ENCODE data around the gene S100A3. TPM values are rescaled to one million over a fixed set of nuclear protein-coding genes. Genes with fewer than 3 reads are reported as not detected.

S100A3 gene, protein sequence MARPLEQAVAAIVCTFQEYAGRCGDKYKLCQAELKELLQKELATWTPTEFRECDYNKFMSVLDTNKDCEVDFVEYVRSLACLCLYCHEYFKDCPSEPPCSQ
- total RNA-seq = 1.3 and 3.2 TPM in 2 replicates

DNA sequence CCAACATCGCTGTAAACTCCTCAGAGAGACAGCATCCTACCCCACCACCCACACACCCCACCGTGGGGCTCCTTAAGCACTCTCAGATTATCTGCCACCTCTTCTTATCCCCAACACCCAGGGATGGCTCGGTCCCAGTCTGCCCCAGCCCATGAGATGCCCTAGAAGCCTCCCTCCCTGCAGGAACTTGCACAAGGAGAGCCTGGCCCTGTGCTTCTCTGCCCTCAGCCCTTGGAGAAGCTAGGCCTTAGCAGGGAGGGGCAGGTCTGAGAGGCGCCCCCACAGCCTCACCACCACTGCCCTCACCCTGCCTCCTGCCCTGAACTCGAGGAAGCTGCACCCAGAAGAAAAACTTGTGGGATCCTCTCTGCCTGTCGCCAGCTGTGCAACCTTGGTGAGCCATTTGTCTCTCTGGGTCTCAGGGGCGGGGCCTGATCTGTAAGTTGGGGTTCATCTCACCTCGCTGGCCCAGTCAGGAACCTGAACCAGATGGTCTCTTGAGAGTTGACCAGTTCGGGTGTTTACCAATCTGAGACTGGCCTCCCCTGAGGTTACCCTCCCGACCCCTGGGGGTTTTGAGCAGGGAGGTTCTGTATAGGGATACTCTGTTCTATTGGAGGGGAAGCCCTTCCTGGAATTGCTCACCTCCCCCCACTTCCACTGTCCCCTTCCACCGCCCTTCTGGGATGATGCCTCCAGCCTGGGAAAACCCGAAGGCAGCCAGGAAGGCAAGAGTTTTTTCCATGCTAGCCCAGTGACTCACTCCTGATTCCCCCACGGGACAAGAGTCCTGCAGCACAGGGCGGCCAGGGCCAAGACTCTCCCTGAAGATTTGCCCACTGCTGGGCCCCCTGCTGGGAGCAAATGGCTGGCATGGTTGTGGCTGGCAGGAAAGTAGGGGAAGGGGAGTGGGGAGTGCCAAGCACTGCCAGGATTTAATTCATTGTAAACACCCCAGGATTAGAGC lies at the start of gene S100A3:
Gene S100A3 (minus strand): TSS at position 537 of the 967 bp plus-strand sequence. CDS start 773 bp downstream, outside the sequence.

DNA sequence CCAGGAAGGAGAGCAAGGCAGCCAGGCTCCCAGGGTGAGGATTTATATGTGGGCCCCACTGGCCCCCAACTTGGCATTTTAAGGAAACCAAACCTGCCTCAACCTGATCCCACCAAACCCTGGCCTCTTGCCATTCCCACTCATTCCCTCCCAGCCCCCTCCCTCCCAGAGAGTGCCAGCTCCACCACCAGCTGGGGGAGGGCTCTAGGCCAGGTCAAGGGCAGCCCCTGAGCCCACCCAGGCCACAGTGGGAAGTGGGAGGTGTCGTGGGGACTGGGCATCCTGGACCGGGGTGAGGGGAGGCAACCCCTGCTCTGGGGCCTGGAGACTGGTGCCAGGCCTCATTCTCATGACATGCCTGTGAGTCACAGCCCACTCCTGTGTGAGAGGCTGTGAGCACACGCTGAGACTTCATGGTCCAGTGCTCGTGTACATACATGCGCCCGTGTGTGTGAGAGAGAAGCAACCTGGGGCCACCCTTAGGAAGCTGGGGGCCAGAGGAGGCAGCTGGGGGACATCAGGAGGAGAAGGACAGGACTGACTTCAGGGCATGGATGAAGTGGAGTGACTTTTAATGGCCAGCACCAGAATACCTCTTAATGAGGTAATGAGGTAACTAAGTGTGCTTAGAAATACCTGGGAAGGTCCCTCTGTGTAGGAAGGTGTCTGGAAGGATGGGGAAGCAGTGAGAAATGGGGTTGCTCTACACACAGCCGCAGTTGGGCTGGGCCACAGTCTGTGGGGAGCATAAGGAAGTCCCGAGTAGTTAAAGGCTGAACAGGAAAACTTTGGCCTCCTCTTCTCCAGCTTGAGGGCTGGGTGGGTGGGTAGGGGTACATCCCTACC lies 16.7 kb upstream of the S100A3 start, which contains the start of gene S100A2:
Gene S100A2 (minus strand): TSS at position 316 of the 846 bp plus-strand sequence. CDS start 1,967 bp downstream, outside the sequence.

DNA sequence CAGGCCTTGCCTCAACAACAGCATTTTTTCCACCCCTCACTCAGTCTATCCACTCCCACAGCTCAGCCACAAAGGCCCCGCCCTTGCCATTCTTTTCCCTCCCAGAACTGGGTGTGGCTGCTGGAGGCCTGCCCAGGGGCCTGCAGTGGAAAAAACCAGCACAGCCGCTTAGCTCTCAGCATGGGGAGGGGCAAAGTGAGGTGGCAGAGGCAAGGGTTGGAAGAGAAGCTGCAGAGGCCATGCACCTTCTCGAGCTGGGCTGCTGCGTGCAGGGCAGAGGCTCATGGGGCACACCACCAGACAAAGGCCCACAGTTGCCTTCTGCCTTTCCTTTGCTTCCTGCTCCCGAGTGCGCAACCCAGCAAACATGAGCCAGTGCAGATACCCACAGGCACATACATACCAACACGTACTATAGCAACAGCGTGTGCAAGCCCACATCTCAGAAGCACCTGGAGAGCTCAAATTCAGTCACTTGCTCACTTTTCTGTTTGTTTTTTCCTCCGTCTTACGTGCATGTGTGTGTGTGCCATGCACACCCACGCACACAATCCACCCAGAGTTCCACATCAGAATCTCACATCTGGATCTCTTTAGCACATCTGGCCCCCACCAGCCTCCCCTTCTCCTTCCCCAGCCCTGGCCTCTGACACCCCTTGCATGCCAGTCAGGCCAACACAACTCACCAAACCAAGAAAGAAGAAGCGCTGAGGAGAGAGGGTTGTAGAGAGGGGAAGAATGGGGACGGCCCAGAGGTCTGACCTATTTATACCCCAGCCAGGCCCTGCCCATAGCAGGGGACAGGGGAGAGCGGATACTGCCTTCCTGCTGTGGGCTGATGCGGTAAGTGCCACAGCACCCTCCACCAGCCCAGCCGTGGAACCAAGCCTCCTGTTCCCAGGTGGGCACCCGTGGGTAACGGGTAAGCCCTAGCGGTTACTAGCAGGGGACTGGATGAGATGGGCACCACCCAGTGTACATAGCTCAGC lies 3.7 kb downstream of the S100A3 start, which contains the start of gene S100A4:
Gene S100A4 (minus strand): TSS at position 740 of the 989 bp plus-strand sequence. CDS start 1,012 bp downstream, outside the sequence.

DNA sequence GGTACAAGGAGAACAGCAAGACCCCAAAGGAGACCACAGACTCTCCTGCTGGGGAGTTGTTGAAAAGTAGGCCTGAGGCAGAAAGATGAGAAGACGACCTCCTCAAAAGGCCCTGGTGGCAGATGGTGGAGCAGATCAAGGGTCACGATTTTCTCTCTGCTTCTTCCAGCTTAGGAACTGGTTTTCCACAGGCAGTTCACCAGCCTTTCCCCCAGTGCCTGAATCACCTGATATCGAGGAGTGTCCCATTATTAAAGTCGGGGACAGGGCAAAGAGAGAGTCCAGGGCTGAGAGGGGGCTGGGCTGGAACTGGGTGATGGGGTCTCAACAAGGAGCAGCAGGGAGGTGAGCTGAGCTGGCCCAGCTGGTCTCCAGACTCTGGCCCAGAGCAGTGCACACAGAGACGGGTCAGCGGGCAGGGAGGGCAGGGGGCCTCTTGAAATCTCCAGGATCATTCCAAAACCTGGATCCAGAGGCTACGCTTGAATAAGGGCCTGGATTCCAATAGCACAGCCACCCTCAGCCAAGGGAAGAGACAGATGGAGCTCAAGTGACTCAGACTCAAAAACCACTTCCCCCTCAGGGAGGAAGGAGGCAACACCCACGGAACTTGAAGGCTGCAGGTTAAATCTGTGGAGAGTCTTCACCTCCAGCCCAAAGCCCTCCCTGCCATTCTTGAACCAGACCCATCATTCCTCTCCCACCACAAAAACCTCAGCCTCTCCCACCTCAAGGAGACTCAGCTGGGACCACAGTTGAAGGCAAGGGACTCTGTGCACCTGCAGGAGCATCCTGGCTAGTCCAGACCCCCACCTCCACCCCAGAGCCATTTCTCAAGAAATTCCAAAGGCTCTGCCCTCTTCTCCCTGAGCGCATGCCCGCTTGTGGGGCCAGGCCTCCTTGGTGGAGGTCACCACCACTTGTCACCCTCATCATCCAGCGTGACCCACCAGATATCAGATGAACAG lies 8.4 kb downstream of the S100A3 start, which contains the start of gene S100A5:
Gene S100A5 (minus strand): TSS at position 541 of the 968 bp plus-strand sequence. CDS start 743 bp downstream, outside the sequence.

DNA sequence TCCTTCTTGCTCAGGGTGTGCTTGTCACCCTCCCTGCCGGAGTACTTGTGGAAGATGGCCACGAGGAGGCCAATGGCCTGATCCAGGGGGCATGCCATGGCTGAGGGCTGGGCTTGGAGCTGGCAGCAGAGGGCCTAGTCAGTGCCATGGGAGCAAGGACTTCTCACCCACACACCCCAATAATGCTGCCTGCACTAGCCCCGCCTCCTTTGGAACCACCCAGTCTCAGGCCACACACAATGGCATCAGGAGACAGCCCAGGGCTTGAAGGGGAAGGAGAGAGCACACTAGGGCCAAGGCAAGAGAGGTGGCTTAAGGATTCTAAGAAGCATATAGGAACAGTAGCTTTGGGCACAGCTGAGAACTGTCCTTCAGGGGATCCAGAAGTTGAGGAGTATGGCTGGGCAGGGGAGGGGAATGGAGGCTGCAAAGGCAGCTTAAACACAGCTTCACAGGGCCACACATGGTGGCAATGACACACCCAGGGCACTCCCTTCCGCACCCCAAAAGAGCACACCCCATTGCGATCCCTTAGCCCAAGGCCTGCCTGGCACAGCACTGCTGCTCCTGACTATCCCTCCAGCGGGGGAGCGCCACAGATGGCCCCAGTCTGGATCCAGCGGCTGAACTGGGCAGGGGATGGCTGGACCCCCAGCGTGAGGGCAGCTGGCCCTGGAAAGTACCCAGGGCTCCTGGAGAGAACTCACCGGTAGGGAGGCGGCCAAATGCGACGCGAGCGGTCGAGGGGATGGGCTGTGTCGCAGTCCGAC lies 13.6 kb downstream of the S100A3 start, which contains the start of gene S100A6:
Gene S100A6 (minus strand): TSS at position 750 of the 770 bp plus-strand sequence. CDS start 652 bp downstream, at position 98.

Other genes starting within 250 kb of the S100A3 start
- gene PGLYRP3, start 236.3 kb downstream of the S100A3 start, total RNA-seq = not detected in 2 replicates
- gene PGLYRP4, start 200.4 kb downstream of the S100A3 start, total RNA-seq = not detected in 2 replicates
- gene S100A9, start 191.4 kb downstream of the S100A3 start, total RNA-seq = 0.18 and 0.19 TPM in 2 replicates
- not detected in 2 replicates for gene S100A12, start 173.6 kb downstream of the S100A3 start, total RNA-seq
- not detected in 2 replicates for gene S100A8, start 158.2 kb downstream of the S100A3 start, total RNA-seq
- not detected in 2 replicates for gene S100A7A, start 132.7 kb downstream of the S100A3 start, total RNA-seq
- not detected in 2 replicates for gene S100A7, start 88.6 kb downstream of the S100A3 start, total RNA-seq
- gene S100A6, start 13.3 kb downstream of the S100A3 start, total RNA-seq = 1,061 and 1,806 TPM in 2 replicates
- not detected in 2 replicates for gene S100A5, start 8.3 kb downstream of the S100A3 start, total RNA-seq
- 1.1 and 7.8 TPM in 2 replicates for gene S100A4, start 3.5 kb downstream of the S100A3 start, total RNA-seq
- gene S100A2, start 16.6 kb upstream of the S100A3 start, total RNA-seq = 1.9 and 3.8 TPM in 2 replicates
- gene S100A16, start 63.9 kb upstream of the S100A3 start, total RNA-seq = 328 and 379 TPM in 2 replicates
- not detected in 2 replicates for gene S100A14, start 67.1 kb upstream of the S100A3 start, total RNA-seq
- gene S100A13, start 78.2 kb upstream of the S100A3 start, total RNA-seq = 101 and 216 TPM in 2 replicates
- gene S100A1, start 79.2 kb upstream of the S100A3 start, total RNA-seq = not detected in 2 replicates
- gene CHTOP, start 84.8 kb upstream of the S100A3 start, total RNA-seq = 26.5 and 37.1 TPM in 2 replicates
- gene SNAPIN, start 109.4 kb upstream of the S100A3 start, total RNA-seq = 39.4 and 48.3 TPM in 2 replicates
- gene ILF2, start 121.7 kb upstream of the S100A3 start, total RNA-seq = 203 and 278 TPM in 2 replicates
- gene NPR1, start 129.4 kb upstream of the S100A3 start, total RNA-seq = 4.7 and 12.0 TPM in 2 replicates
- 23.7 and 38.2 TPM in 2 replicates for gene INTS3, start 178.8 kb upstream of the S100A3 start, total RNA-seq
- gene SLC27A3, start 226.1 kb upstream of the S100A3 start, total RNA-seq = 11.4 and 14.7 TPM in 2 replicates